ENCODE data around the gene FADS2. TPM values are rescaled to one million over a fixed set of nuclear protein-coding genes. Genes with fewer than 3 reads are reported as not detected.

FADS2 gene
- total RNA-seq, 2 experiments from 2014 or later, result 0.08 to 0.33 TPM

DNA sequence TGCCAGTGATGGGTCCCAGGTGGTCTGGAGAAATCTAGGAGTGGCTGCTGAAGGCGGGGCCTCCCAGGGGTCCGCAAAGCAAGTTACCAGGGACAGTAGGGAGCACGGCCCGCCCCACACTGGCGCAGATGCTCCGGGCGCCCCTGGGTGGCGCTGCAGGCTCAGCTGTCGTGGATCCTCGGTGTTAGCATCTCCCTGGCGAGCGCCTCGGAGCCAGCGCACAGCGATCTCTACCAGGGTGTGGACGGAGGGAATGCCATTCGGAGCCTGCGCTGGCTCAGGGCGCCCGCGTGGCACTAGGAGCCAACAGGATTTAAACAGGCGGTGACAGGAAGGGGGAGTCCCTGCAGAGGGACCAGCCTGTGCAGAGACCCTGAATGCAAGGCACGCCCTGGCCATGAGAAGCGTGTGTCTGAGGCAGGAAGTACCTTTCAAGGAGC is 43.1 kb downstream of the FADS2 start:
- ATAC-seq (ENCODE audit: poor library complexity) (peak; percentile 97), DNase-seq (peak; percentile 38 to 79 (median 50))
- peak; percentile 57 for TF ChIP-seq CTCF (IDR thresholded peaks at IDR 0.05)
- Histone ChIP-seq H3K9me3 (ENCODE audit: control insufficient read depth in 1 of 2, insufficient read depth in 1 of 2, low read length in 2 of 2) (no peaks in the 10 kb centered on the region), H3K27me3 (ENCODE audit: control insufficient read depth in 1 of 2, insufficient read depth in 2 of 2, low read length in 2 of 2) (no peaks in the 10 kb centered on the region), H3K4me3 (ENCODE audit: low read length) (no peak overlapping the region), H3K4me1 (ENCODE audit: insufficient read depth, low read length) (peaks cover 7% of the 10 kb centered on the region), H3K36me3 (ENCODE audit: insufficient read depth, low read length) (no peaks in the 10 kb centered on the region), H3K27ac (ENCODE audit: low read depth in 1 of 2, low read length in 2 of 2) (no peak overlapping the region)
- intact Hi-C loops (cut with DNase I, micrococcal nuclease), result loop anchor here in 1 of 2 experiments (1.0 to 10.0 kb wide), 3 partner anchors 237 to 508 kb away; no protein-coding TSS in a partner anchor
- Mint-ChIP-seq H3K9me3 (no peaks in the 10 kb centered on the region), H3K4me1 (ENCODE audit: low read depth) (peaks cover 5% of the 10 kb centered on the region), H3K4me3 (peak overlapping the region; percentile 13), H3K36me3 (ENCODE audit: low read depth) (no peaks in the 10 kb centered on the region), H3K27ac (no peak overlapping the region), H3K27me3 (peaks cover 7% of the 10 kb centered on the region)
- POLR2A ChIA-PET, result no interaction called here
- CTCF ChIA-PET, result interaction anchor here (1.0 to 3.2 kb wide), 8 partner anchors 9 to 485 kb away, joined by 3 to 36 read pairs (median 7); no protein-coding TSS in a partner anchor

DNA sequence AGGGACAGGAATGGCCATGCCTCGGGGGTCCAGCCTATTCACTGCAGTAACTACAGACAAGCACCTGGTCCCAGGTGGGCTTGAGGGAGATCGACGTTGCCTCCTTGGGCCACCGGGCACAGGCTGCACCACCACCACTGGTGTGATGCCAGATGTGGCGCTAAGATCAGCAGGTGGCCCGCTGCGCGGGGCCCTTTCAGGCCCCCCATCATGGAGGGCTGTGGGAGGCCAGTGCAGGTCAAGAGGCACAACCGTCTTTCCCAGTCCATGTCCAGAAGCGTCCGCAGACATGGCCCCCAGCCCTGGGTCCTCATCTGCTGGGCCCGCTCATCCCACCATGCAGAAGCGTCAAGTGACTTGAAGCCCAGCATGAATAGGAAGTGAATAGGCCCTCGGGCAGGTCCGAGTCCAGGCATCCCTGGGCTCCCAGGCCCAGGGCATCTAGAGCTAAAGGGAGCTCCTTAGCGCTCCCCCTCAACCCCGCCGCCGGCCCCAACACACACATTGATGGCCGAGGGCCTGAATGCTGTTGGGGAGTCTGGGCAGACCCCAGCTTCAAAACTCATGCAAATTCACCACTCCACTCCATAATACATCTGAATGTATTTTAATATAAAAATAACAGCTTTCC is 45.0 kb downstream of the FADS2 start:
- H3K36me3 Mint-ChIP-seq (ENCODE audit: low read depth), result no peaks in the 10 kb centered on the region
- Histone ChIP-seq H3K4me3 (ENCODE audit: low read length) (no peak overlapping the region), H3K27me3 (ENCODE audit: control insufficient read depth in 1 of 2, insufficient read depth in 2 of 2, low read length in 2 of 2) (no peaks in the 10 kb centered on the region), H3K27ac (ENCODE audit: low read depth in 1 of 2, low read length in 2 of 2) (no peak overlapping the region), H3K9me3 (ENCODE audit: control insufficient read depth in 1 of 2, insufficient read depth in 1 of 2, low read length in 2 of 2) (no peaks in the 10 kb centered on the region), H3K4me1 (ENCODE audit: insufficient read depth, low read length) (peaks cover 7% of the 10 kb centered on the region), H3K36me3 (ENCODE audit: insufficient read depth, low read length) (no peaks in the 10 kb centered on the region)
- ChIA-PET POLR2A (no interaction called here), CTCF (interaction anchor here (0.8 to 2.1 kb wide), 5 partner anchors 25 to 235 kb away, joined by 3 to 4 read pairs (median 3); no protein-coding TSS in a partner anchor)
- H3K27me3 Mint-ChIP-seq, result peaks cover 7% of the 10 kb centered on the region
- TF ChIP-seq CTCF (IDR thresholded peaks at IDR 0.05), result no peak
- intact Hi-C loops (cut with DNase I, micrococcal nuclease), result loop anchor here in 1 of 2 experiments (10.0 kb wide), 1 partner anchor 442 kb away; no protein-coding TSS in a partner anchor
- no peak for DNase-seq
- no peaks in the 10 kb centered on the region for H3K9me3 Mint-ChIP-seq
- H3K27ac Mint-ChIP-seq, result no peak overlapping the region
- H3K4me1 Mint-ChIP-seq (ENCODE audit: low read depth), result peaks cover 5% of the 10 kb centered on the region
- ATAC-seq (ENCODE audit: poor library complexity), result no peak
- no peak overlapping the region for H3K4me3 Mint-ChIP-seq

GRCh38 chr11:61873588-61874376 is 45.7 kb downstream of the FADS2 start:
- ATAC-seq (ENCODE audit: poor library complexity), result no peak
- no peak for TF ChIP-seq CTCF (IDR thresholded peaks at IDR 0.05)

More at GRCh38 chr11:61873588-61874376, 45.7 kb downstream of the FADS2 start:
- DNase-seq, result no peak
- CTCF ChIA-PET, result interaction anchor here (0.8 to 2.1 kb wide), 5 partner anchors 24 to 234 kb away, joined by 3 to 4 read pairs (median 3); no protein-coding TSS in a partner anchor
- H3K4me1 ChIP-seq (ENCODE audit: insufficient read depth, low read length), result peaks cover 7% of the 10 kb centered on the region
- H3K27ac ChIP-seq (ENCODE audit: low read depth in 1 of 2, low read length in 2 of 2), result no peak overlapping the region
- H3K27me3 Mint-ChIP-seq, result peaks cover 7% of the 10 kb centered on the region
- H3K27me3 ChIP-seq (ENCODE audit: control insufficient read depth in 1 of 2, insufficient read depth in 2 of 2, low read length in 2 of 2), result no peaks in the 10 kb centered on the region
- H3K4me3 Mint-ChIP-seq, result no peak overlapping the region
- H3K9me3 ChIP-seq (ENCODE audit: control insufficient read depth in 1 of 2, insufficient read depth in 1 of 2, low read length in 2 of 2), result no peaks in the 10 kb centered on the region
- H3K4me1 Mint-ChIP-seq (ENCODE audit: low read depth), result peaks cover 5% of the 10 kb centered on the region
- POLR2A ChIA-PET, result no interaction called here
- no peaks in the 10 kb centered on the region for H3K9me3 Mint-ChIP-seq
- H3K36me3 ChIP-seq (ENCODE audit: insufficient read depth, low read length), result no peaks in the 10 kb centered on the region
- intact Hi-C loops (cut with DNase I, micrococcal nuclease), result loop anchor here in 1 of 2 experiments (10.0 kb wide), 1 partner anchor 441 kb away; no protein-coding TSS in a partner anchor
- no peaks in the 10 kb centered on the region for H3K36me3 Mint-ChIP-seq (ENCODE audit: low read depth)
- no peak overlapping the region for H3K4me3 ChIP-seq (ENCODE audit: low read length)
- H3K27ac Mint-ChIP-seq, result no peak overlapping the region

Measured in CD4-positive, alpha-beta T cell (primary cell).